ENCODE measurements around the gene IL15RA.

IL15RA gene

DNA sequence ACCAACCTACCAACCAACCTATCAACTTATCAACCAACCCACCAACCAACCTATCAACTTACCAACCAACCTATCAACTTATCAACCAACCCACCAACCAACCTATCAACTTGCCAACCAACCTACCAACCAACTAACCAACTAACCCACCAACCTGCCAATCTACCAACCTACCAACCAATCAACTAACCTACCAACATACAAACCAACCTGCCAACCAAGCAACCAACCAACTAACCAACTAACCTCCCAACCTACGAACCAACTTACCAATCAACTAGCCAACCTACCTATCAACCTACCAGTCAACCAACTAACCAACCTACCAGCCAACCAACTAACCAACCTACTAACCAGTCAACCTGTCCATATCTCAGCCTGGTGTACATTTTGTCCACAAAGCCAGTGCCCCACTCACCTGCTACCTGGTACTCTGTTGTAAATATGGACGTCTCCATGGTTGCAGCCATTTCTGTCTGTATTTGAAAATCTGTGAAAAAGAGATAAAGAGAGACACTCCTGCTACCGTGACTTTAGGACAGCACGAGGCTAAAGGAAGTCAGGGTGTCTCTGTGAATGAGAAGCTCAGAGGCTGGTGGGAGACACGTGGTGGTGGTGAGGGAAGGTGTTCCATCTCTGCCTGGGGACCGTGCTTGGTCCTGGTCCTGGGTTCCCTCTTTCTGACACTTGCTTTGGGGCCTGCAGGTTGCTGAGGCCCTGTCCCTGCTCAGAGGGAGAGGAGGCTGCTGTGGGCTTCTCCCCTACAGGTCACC, 41.9 kb upstream of the IL15RA start:
- TF ChIP-seq, protein P1, sequence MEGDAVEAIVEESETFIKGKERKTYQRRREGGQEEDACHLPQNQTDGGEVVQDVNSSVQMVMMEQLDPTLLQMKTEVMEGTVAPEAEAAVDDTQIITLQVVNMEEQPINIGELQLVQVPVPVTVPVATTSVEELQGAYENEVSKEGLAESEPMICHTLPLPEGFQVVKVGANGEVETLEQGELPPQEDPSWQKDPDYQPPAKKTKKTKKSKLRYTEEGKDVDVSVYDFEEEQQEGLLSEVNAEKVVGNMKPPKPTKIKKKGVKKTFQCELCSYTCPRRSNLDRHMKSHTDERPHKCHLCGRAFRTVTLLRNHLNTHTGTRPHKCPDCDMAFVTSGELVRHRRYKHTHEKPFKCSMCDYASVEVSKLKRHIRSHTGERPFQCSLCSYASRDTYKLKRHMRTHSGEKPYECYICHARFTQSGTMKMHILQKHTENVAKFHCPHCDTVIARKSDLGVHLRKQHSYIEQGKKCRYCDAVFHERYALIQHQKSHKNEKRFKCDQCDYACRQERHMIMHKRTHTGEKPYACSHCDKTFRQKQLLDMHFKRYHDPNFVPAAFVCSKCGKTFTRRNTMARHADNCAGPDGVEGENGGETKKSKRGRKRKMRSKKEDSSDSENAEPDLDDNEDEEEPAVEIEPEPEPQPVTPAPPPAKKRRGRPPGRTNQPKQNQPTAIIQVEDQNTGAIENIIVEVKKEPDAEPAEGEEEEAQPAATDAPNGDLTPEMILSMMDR (IDR thresholded peaks at IDR 0.05), result no peak
- no peak for TF ChIP-seq ZFX (IDR thresholded peaks at IDR 0.05; ENCODE audit: borderline replicate concordance)
- H3K27ac ChIP-seq, result no peak overlapping the region

DNA sequence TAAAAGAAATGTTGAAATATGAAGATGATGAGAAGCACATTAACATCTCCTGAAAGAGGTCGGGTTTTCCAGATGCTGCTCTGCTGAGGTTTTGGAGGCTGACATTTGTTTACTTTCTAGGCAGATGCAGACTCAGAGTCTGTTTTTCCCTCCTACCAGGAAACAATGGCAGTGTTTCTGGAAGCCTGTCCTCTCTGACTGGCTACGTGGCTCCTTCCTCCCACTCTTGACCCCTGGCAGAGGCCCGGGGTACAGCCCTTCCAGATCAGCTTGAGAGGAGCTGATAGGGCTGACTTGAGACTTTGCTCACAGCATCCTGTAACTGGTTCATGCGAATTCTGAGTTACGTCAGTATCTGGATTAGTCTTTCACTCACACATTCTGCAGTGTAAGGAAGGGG, 41.1 kb upstream of the IL15RA start:
- no peak overlapping the region for H3K27ac ChIP-seq
- no peak for TF ChIP-seq ZFX (IDR thresholded peaks at IDR 0.05; ENCODE audit: borderline replicate concordance)
- TF ChIP-seq, protein P1 (IDR thresholded peaks at IDR 0.05), result no peak

DNA sequence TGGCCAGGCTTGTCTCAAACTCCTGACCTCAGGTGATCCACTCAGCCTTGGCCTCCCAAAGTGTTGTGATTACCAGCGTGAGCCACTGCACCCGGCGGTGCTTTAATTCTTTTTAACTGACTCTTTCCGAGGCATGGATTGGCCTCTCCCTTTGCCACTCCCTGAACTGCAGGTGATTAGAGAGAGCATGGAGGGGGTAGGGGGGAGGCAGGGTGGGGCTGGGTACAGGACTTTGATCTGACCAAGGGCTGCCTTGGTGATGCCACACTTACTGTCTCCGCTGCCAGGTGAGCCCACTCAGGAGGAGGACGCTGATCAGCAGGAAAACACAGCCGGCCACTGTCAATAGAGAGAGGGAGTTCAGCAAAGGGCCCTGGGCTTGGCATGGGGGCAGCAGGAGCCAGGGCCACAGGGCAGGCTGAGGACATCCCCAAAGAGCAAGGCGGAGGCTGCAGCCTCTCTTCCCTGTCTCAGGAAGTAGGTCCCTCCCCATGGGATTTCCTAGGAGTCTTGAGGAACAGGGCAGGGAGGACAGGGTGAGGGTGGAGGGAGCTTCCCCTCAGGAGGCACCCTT, 40.5 kb upstream of the IL15RA start:
- no peak overlapping the region for H3K27ac ChIP-seq
- TF ChIP-seq, protein P1 (IDR thresholded peaks at IDR 0.05), result no peak
- TF ChIP-seq ZFX (IDR thresholded peaks at IDR 0.05; ENCODE audit: borderline replicate concordance), result no peak

DNA sequence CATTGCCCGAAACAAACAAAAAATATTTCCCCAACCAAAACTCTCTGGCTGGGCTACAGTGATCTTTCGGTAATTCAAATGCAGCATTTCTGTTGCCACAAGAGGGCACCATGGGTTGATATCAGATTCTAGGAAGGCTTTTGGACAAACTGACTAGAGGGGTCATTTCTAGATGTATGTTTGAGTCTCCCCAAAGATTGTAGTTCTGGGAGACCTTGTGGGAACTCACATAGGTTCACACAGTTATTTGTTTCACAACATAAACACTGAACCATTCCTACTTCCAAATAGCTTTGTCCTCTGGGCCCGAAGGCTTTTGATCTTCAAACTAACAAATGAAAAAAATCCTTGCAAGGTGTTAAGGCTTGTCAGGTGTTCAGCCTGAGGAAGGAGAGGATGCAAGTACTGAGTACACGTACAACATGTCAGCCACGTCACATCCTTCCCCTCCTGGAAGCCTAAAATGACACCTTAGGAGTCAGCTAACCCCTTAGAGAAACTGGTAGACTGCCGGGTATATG, 37.0 kb upstream of the IL15RA start:
- no peak overlapping the region for H3K27ac ChIP-seq
- TF ChIP-seq, protein P1 (IDR thresholded peaks at IDR 0.05), result peak; percentile 87
- TF ChIP-seq ZFX (IDR thresholded peaks at IDR 0.05; ENCODE audit: borderline replicate concordance), result no peak

- no peak for TF ChIP-seq ZFX (IDR thresholded peaks at IDR 0.05; ENCODE audit: borderline replicate concordance)
- TF ChIP-seq, protein P1 (IDR thresholded peaks at IDR 0.05), result no peak
- no peak overlapping the region for H3K27ac ChIP-seq
These were observed 36.3 kb upstream of the IL15RA start for GRCh38 chr10:6013413-6014192.

DNA sequence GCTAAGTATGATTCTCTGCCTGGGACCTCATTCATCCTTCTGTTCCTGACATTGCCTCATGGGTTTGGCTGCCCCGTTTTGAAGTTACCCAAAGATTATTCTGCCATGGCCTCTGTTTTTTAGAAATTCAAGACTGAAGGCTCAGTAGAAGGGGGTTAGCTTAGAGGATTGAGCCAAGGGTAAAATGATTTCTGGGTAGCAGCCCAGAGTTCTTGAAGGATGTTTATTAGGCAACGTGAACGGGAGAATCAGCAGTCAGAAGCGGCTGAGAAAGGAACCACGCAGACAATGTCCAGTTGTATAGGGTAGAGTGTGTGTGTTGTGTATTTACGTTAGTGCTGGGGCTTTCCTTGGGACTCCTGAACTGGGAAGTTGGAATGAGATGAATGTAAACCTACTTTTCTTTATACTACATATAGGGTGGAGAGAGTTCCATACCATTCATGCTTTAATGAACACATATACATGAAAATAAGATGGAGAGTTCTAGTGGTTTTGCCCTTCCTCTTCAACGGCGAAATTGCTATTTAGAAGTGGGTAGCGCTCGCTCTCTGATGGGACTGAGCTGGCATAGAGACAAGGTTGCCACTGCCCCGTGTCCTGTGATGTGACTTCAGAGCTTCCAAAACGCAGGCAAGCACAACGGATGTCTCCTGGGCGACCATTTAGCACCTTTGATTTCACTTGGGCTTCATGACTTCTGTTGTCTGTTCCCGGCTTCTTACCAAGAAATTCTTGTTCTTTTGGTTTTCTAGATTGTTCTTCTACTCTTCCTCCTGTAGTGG, 35.0 kb upstream of the IL15RA start:
- TF ChIP-seq ZFX (IDR thresholded peaks at IDR 0.05; ENCODE audit: borderline replicate concordance), result no peak
- TF ChIP-seq, protein P1 (IDR thresholded peaks at IDR 0.05), result no peak
- H3K27ac ChIP-seq, result no peak overlapping the region
